SH-SY5Y (cell line): ENCODE data around the gene CYSTM1.

ENCODE experiments used
- GATA2 ChIP-seq: IDR thresholded peaks from 2 replicates; pipeline ENCODE4 v1.6.1; 2011; ENCODE audit warnings: mild to moderate bottlenecking, low read depth, low read length
- GATA3 ChIP-seq: IDR thresholded peaks from 2 replicates; pipeline ENCODE4 v1.6.1; 2011; ENCODE audit warnings: low read depth, mild to moderate bottlenecking, low read length, moderate library complexity

The CYSTM1 gene

DNA sequence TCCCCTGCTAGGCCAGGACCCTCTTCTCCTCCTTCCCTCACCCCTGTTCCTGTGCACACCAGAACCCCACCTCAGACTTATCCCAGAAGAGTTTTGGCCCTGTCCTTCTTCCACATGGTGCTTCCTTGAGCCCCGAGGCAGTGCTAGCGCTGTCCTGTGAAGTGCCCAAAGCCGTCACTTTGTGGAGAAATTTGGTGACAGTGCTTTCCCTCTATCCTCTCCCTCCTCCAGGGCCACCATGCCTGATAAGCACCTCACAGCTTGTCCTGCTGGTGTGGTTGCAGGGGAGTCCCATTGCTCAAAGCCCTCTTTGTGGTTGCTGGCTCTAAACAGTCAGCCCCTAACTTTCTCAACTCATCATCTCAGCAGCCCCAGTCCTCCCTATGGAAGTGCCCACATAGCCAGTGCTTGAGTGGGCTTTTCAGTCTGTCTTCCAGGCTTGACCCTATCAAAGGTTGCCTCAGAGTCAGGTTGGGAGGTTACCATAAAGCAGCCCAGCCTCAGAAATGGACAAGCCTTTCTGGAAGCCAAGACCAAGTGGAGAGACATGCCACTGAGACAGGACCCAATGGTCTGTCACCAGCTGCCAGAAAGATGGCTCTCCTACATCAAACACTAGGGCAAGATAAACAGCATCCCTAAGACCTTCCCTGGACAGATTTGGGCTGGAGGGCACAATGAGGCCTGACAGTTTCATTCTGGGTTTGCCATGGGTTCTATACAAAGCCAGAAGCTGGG lies 31.3 kb upstream of the CYSTM1 start:
- TF ChIP-seq GATA2 = no peak
- no peak for TF ChIP-seq GATA3

DNA sequence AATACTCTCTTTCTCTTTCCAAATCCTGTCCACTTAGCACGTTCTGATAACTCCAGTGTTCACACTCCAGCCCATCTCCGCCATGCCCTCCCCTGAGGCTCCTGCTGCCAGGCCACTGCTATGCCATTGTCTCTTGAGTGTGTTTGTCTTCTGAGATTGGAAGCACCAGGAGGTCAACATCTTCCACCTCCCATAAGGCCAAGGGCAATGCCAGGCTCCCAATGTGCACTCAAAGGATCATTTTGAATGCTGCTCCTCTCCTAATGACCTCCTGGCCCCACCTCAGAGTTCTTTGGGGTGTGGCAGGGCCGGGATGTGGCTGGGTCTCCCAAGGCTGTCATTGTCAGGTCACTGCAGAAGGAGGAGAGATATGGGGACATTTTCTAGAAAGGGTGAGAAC lies 29.7 kb upstream of the CYSTM1 start:
- TF ChIP-seq GATA2 (no peak), GATA3 (no peak)

DNA sequence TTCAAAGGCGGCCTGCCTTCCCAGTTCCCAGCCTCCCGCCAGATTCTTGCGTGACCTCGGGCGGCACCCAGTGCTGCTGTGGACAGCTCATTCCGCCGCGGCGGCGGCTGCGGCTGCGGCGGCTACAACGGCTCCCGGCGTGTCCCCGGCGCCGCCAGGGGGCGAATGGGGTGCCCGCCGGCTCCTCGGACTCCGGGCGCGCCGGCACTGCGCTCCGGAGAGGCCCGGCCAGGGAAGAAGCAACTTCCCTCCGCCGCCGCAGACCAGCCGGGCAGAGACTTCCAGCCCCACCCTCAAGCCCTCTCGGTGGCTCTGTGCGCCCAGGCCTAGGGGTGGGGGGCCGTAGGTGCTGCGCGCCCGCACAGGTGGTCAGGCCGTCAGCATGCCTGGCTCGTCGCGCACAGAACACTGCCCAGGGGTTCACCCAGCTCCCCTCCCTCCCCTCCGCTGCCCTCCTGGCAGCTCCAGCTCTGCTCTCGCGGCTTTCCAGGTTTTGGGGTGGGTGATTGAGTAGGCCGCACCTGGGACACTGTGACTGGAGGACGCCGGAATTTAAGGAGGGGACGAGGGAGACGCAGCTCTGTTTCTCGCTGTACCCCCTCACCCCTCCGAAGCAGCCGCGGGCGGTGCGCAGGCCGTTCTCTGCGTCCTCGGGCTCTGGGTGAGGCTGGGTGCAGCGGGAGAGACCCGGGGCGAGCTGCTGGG lies 29.0 kb upstream of the CYSTM1 start:
- TF ChIP-seq GATA3 (no peak), GATA2 (no peak)

DNA sequence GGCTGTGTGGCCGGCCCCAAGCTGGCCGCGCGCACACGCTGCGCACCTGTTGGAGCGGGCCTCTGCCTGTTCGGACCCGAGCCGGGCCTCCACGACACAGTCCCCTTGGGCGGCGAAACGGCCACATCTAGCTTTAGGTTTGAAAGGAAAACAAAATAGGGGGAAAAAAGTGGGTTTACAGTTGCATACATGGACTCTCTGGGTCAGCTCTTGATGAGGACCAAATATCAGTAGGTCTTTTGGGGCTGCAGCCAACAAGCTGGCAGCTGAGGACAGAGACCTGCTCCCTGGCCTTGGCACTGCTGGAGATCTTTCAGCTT lies 28.5 kb upstream of the CYSTM1 start:
- TF ChIP-seq GATA2 = no peak
- no peak for TF ChIP-seq GATA3

DNA sequence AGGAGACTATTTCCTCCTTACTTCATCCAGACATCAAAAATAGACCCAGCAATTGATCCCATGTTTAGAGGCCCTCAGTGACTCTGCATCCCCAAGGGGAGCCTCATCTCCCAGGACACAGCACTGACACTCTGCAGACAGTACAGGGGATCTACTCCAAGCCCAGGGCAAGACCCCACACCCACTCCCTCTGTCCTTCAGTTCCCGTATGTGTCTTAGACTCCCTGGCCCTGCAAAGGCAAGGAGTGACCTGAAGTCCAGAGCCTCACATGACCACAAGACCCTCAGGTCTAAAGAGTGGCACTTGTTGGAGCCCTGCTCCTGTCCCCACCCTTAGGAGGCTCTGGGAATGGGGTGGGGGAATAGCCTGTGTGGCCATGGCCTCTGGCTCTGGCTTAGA lies 27.5 kb upstream of the CYSTM1 start:
- no peak for TF ChIP-seq GATA3

DNA sequence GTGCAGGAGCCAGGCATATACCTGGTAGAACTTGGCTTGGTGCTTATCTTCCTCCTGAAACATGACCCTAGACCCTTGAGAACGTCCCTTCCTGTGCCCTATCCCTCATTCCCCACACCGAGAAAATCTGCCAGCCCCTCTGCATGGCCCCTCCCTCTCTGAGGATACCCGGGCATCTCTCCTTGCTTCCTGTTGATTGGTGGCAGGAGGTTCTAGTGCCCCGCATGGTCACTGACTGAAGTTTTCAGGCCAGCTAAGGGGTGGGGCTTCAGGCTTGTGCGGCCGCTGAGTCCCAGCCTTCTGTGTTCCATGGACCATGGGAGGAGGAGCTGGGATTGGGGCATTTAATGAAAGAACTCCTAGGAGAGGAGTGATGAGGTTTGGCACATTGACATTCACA lies 26.5 kb upstream of the CYSTM1 start:
- no peak for TF ChIP-seq GATA2
- no peak for TF ChIP-seq GATA3

DNA sequence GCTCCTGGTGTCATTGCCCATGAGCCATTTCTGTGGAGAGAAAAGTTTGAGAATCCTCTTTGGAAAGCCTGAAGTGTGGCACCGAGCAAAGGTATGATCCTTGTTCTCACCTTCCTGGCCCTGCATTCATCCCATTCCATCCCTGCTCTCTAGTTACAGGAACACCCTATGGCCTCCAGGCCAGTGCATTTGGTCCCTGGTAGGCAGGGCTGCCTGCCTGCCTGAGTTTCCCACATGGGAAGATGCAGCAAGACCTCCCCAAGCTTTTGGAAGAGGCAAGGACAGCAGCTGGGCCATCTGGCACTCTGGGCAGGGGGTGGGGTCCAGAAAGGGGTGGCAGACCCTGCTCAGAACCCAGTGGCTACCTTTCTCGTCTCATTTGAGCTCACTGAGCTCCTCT lies 24.8 kb upstream of the CYSTM1 start:
- no peak for TF ChIP-seq GATA3
- TF ChIP-seq GATA2 = no peak

DNA sequence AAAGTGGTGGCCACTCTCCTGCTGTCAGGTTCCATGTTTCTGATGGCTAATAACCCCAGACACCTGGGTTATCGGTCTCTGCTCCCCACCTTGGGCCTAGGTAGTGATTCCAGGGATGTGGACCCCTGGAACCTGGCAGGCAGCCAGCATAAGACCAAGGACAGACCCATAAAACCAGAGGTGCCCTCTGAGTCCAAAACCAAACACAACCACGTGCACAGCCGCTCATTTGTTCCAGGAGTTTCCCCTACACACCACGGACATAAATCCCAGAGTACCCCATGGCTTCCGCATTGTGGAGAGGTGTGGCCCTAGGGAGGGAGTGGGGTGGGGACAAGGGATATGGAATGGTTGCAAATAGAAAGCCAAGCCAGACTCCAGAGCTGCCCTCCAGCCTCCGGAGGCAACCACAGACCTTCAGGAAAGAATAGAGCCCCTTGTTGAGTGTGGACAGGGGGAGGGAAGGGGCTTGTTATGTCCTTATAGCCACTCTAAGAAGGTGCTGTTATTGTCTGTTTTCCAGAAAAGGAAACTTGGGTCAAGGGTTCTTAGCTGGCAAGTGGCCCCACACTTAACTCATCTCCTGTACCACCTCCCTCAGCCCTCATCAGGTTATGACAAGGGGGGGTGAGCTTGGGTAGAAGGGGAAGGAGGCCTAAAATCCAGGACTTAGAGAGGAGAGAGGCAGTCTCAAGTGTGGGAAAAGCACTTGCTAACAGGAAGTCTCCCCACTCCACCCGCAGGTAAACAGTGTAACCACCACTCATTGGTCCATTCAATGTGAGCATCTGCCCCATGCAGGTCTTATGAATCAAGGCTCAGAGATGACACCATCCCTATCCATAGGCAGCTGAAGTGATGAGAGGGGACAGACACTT lies 23.6 kb upstream of the CYSTM1 start:
- TF ChIP-seq GATA3 (no peak), GATA2 (no peak)

DNA sequence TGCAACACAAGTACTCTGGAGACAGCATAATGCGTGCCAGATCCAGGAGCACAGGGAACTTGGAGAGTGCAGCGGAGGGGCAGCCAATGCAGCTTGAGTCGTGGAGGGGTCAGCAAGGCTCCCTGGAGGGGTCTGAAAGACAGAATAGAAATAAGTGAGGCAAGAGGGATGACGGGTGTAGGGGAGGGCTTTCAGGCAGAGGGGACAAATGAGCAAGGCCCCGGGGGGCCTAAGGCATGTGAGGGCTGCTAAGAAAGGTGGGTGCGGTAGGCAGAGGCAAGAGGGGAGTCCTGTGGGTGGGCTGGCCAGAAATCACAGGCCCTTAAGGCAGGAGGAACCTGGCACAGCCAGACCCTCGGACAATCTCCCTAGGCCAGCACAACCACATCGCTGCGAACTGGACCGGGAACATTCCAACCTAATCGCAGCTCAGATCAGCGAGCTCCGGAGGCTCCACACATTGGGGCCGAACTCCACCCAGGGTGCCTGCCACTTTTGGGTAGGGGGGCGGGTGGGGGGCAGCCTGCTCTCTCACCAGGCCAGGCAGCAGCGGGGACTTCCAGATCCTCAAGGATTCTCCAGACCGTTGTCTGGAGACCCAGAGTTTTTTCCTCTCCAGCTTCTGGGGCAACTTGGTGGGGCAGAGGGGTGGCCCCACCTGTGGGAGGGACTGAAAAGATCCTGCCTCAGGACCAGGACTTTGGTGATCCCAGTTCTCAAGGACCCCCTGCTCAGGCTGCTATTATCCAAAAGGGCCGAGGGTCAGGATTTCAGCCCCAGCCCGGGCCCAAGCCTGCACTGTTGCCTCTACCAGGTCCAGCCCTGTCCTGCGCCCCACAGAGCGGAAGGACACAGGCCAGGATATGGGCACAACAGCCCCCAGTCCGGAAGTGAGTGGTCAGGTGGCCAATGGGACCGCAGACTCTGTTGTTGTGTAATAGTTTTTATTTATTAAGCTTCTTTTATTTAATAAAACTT lies 22.7 kb upstream of the CYSTM1 start:
- TF ChIP-seq GATA3 (no peak), GATA2 (no peak)

DNA sequence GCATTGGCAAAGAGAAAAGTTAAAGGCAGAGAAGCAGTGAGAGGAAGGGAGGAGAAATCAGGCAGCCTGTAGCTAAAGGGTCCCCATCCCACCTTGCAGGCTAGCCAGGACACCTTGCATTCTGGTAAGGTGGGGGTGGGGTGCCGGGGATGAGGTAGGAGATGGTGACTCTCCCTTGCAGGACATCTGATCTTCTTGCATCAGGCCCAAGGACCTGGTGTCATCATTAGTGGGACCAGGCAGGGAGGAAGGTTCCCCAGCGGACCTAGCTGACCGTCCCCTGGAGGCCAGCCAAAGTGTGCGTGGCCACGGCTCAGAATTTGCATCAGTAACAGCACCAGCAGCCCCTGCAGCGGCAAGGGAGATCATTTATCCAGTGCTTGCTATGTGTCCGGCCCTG lies 21.7 kb upstream of the CYSTM1 start:
- no peak for TF ChIP-seq GATA2
- TF ChIP-seq GATA3 = no peak

DNA sequence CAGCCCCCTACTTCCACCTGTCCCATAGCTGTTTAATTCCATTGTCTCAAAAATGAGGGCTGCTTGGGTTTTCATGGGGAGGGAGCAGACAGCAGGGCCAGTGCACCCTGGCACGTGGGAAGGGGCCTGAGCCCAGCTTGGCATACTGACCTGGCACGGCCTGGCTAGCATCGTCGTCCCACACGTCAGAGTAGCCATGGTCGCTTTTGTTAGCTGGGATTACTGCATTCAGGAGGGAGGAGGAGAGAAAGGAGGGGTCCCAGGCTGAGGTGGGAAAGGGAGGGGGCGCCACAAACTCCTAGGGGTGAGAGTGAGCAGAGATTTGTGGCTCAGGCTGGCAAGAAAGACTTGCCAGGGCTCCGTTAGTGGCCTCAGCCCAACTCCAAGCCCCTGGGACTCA lies 21.1 kb upstream of the CYSTM1 start:
- no peak for TF ChIP-seq GATA2
- TF ChIP-seq GATA3 = no peak

DNA sequence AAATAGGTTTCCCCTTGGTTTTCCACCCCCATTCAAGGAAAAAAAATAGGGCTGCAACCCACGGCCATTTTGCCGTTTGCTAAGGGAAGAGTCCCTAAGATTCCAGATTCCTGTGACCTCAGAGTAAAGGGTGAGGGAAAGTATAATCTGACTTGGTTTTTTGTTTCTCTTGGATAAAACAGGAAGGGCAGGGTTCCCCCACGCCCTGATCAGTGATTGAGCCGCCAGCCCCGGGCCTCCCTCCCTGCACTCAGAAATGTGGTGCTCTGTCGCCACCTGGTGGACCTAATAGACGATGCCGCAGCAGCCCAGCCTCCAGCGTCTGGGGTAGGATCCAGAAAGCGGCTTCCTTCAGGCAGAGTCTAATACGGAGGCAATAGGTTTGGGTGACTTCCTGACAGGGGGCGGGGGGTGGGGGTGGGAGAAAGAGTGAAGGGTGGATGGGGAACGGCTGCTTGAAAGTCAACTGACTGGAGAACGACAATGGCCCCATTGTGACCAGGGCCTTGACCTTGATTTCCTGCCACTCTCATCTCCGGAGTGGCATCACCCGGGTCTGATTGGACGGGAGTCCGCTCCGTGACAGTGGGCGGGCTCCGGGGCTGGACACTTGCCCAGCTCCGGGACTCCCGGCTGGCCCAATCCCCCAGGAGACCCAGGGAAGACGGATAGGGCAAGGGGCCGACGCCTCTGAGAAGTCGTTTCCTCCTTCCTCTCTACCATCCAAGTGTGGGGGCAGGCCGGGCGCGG lies 17.8 kb upstream of the CYSTM1 start:
- no peak for TF ChIP-seq GATA2
- TF ChIP-seq GATA3 = no peak

DNA sequence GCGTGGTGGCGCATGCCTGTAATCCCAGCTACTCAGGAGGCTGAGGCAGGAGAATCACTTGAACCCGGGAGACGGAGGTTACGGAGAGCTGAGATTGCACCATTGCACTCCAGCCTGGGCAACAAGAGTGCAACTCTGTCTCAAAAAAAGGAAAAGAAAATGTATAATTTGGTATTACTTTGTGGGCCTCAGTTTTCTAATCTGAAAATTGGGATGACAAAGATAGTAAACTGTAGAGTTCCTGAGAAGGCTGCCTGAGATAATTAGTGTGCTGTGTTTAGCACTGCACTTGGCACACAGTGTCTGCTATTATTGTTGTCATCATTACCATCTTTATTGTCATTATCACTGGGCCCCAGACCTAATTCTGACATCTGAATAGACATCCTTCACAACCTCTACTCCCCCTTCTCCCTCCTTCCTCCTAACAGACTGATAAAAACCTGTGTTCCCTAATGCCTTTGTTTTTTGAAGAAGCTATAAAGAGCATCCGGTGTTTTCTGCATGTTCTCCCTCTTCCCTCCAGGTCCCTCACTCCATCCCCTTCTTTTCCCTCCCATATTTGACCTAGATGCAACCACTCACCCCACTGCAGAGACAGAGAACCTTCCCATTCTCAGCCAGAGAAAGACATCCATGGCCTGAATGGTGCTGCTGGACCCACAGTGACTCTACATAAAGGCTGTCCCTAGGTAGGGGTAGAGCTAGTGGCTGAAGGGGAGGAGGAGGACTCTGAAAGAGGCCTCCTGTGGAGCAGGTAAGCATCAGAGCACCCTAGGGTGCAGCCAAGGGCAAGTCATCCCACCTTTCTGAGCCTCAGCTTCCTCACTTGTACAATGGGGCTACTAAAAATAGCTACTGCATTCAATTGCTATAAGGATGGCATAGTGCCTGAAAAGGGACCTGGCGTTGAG lies 15.7 kb upstream of the CYSTM1 start:
- TF ChIP-seq GATA2 (no peak), GATA3 (no peak)
